OCI-LY3 (cell line): Measurements from ENCODE around the gene NR2C2.

ENCODE experiments used
- H2AFZ ChIP-seq: fragments of 200-600, 300-600 bp; shearing (Covaris generic); 2 replicates; pipeline ENCODE4 v1.6.0; 2014; ENCODE audit warnings: antibody characterized with exemption, low read depth, low read length
- H3K27ac ChIP-seq: fragments of 200-600, 300-600 bp; sonication (generic); 2 replicates; pipeline ENCODE4 v1.5.1; 2014; ENCODE audit warnings: mild to moderate bottlenecking, low read length, moderate library complexity, mixed read lengths
- H3K27me3 ChIP-seq: fragments of 200-600, 300-600 bp; sonication (generic); 2 replicates; pipeline ENCODE4 v1.6.1; 2014; ENCODE audit warnings: low read depth, low read length, mixed read lengths
- H3K36me3 ChIP-seq: fragments of 200-600, 300-600 bp; sonication (generic); replicated peaks from 2 replicates; pipeline ENCODE3; 2014; ENCODE audit warnings: low read depth, low read length, mixed read lengths
- H3K4me1 ChIP-seq: fragments of 300-600, 200-600 bp; sonication (generic); 2 replicates; pipeline ENCODE4 v1.6.1; 2014; ENCODE audit warnings: low read length, mixed read lengths
- H3K4me2 ChIP-seq: fragments of 200-600, 300-600 bp; sonication (generic); 2 replicates; pipeline ENCODE4 v1.6.1; 2014; ENCODE audit warnings: low read length, mixed read lengths
- H3K4me3 ChIP-seq: fragments of 300-600, 200-600 bp; sonication (generic); 2 replicates; pipeline ENCODE4 v1.5.1; 2014; ENCODE audit warnings: antibody characterized with exemption, mild to moderate bottlenecking, low read length, moderate library complexity
- H3K79me2 ChIP-seq: fragments of 300-600, 200-600 bp; shearing (Covaris generic); 2 replicates; pipeline ENCODE4 v1.6.1; 2014; ENCODE audit warnings: mild to moderate bottlenecking, low read length, mixed read lengths
- H3K9ac ChIP-seq: fragments of 300-600, 200-600 bp; shearing (Covaris generic); 2 replicates; pipeline ENCODE4 v1.6.0; 2014; ENCODE audit warnings: mild to moderate bottlenecking, low read length, moderate library complexity
- H3K9me3 ChIP-seq: fragments of 200-600, 300-600 bp; shearing (Covaris generic); 2 replicates; pipeline ENCODE4 v1.6.1; 2014; ENCODE audit warnings: low read length, mixed read lengths; ENCODE audit not compliant: insufficient read depth
- H4K20me1 ChIP-seq: fragments of 200-600, 300-600 bp; sonication (generic); 2 replicates; pipeline ENCODE4 v1.6.1; 2016; ENCODE audit warnings: low read length, mixed read lengths; ENCODE audit not compliant: insufficient read depth
- EZH2phosphoT487 ChIP-seq: fragments of 200-600 bp; shearing (Covaris generic); IDR thresholded peaks from 2 replicates; pipeline ENCODE4 v1.6.1; 2018; ENCODE audit warnings: antibody characterized with exemption, mixed run types, low read depth
- TF ChIP-seq, protein P1 (sequence below): fragments of 200-600, 300-600 bp; sonication (generic); IDR thresholded peaks from 2 replicates; pipeline ENCODE4 v1.5.1; 2014; ENCODE audit warnings: antibody characterized with exemption, low read length, low read depth

Gene NR2C2

DNA sequence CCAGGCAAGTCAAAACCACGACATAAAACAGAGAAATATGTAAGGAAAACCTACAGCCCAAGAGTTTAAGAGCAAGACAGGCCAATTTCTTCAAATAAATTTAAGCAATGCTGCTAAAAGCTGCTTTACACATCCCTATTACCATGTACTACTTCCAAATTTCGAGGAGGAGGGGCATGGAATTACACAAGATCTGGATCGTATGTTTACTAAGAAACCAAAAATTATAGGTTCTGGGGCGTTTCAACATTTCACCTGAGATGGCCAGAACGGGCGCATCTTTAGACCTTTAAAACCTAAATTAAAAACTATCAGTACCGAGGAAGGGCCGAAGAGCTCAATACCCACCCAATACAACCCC, 664 bp upstream of the NR2C2 start:
- peak overlapping the region; percentile 79 for H3K4me3 ChIP-seq
- TF ChIP-seq, protein P1, sequence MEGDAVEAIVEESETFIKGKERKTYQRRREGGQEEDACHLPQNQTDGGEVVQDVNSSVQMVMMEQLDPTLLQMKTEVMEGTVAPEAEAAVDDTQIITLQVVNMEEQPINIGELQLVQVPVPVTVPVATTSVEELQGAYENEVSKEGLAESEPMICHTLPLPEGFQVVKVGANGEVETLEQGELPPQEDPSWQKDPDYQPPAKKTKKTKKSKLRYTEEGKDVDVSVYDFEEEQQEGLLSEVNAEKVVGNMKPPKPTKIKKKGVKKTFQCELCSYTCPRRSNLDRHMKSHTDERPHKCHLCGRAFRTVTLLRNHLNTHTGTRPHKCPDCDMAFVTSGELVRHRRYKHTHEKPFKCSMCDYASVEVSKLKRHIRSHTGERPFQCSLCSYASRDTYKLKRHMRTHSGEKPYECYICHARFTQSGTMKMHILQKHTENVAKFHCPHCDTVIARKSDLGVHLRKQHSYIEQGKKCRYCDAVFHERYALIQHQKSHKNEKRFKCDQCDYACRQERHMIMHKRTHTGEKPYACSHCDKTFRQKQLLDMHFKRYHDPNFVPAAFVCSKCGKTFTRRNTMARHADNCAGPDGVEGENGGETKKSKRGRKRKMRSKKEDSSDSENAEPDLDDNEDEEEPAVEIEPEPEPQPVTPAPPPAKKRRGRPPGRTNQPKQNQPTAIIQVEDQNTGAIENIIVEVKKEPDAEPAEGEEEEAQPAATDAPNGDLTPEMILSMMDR = no peak
- H2AFZ ChIP-seq = peak overlapping the region; percentile 62; the same call in 1 of the 2 replicates
- peaks cover 71% of the 10 kb centered on the region for H3K79me2 ChIP-seq
- H3K4me1 ChIP-seq = peaks cover 13% of the 10 kb centered on the region
- H3K4me2 ChIP-seq = peak overlapping the region; percentile 91
- H3K27me3 ChIP-seq = no peaks in the 10 kb centered on the region
- H4K20me1 ChIP-seq = peaks cover 26% of the 10 kb centered on the region
- peak overlapping the region; percentile 88 for H3K27ac ChIP-seq
- no peaks in the 10 kb centered on the region for H3K9me3 ChIP-seq
- peak overlapping the region; percentile 79 for H3K9ac ChIP-seq
- peaks cover 30% of the 10 kb centered on the region for H3K36me3 ChIP-seq

DNA sequence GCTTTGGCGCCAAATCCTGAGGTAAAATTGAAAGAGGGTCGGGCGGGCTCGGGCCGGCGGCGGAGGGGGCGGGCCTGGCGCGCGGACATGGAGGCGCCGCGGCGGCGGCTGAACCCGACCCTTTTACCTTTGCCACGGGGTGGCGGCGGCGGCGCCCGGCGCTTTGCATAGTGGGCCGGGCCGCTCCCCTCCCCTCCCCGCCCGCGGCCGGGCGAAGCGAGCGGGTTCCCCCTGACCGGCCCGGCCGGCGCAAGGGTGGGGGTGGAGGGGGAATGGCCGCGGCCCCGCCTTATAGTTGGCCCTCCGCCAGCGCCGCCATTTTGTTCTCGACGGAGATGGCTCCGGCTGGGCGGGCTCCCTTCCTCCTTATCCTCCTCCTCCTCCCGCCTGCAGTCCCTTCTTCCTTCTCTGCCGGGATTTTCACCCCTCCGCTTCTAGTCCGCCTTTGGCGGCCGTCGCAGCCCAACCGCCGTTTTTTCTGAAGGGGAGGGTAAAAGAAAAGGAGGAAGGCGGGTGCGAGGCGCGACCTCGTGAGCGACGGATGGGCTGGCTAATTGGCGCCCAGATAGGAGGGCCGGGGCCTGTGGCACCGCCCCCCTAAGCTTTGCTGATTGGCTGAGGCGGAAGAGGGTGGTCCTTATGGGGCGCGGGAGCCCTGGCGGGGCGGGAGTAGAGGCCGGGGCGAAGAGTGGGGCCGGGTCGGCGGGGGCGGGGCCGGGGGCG, 664 bp downstream of the NR2C2 start:
- H3K9me3 ChIP-seq = no peaks in the 10 kb centered on the region
- peak overlapping the region; percentile 79 for H2AFZ ChIP-seq
- H3K27me3 ChIP-seq = no peaks in the 10 kb centered on the region
- H3K4me2 ChIP-seq = peak overlapping the region; percentile 35; the same call in 1 of the 2 replicates
- peak overlapping the region; percentile 92 for H3K4me3 ChIP-seq
- H3K9ac ChIP-seq = peak overlapping the region; percentile 79
- no peak for TF ChIP-seq EZH2phosphoT487
- TF ChIP-seq, protein P1 = no peak
- H3K4me1 ChIP-seq = peaks cover 13% of the 10 kb centered on the region
- H3K27ac ChIP-seq = peak overlapping the region; percentile 88
- peaks cover 20% of the 10 kb centered on the region for H4K20me1 ChIP-seq
- peaks cover 27% of the 10 kb centered on the region for H3K36me3 ChIP-seq
- peaks cover 82% of the 10 kb centered on the region for H3K79me2 ChIP-seq

DNA sequence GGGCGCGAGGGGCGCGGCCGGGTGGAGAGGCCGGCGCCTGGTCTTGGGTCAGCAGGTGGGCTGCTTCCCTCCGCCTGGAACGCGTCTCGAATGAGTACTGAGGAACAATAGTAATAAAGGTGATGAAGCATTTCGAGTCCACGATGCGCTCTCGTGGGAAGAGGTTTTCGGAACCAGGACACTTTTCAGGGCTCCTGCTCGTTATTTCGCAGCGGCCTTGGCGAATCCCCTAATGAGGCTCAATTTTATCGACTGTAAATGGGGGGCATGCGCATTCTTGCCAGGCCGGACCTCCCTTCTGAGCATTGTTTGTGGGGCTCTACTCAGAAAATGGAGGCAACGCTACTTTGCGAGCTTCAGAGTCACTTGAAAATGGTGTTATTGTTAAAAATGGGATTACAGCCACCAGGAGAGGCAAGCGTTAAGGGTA, 1.2 kb downstream of the NR2C2 start:
- Histone ChIP-seq H3K27ac (peak overlapping the region; percentile 20; the same call in 1 of the 2 replicates), H2AFZ (0 out of 2 replicates have a peak overlapping the region, but pooled peaks have one; percentile 47), H3K27me3 (no peaks in the 10 kb centered on the region), H3K9ac (peak overlapping the region; percentile 77), H3K9me3 (no peaks in the 10 kb centered on the region), H3K4me2 (peak overlapping the region; percentile 98), H4K20me1 (peaks cover 14% of the 10 kb centered on the region; the same call in 1 of the 2 replicates), H3K4me3 (peak overlapping the region; percentile 92), H3K4me1 (peaks cover 13% of the 10 kb centered on the region), H3K79me2 (peaks cover 81% of the 10 kb centered on the region), H3K36me3 (peaks cover 21% of the 10 kb centered on the region)
- TF ChIP-seq, protein P1 = no peak

DNA sequence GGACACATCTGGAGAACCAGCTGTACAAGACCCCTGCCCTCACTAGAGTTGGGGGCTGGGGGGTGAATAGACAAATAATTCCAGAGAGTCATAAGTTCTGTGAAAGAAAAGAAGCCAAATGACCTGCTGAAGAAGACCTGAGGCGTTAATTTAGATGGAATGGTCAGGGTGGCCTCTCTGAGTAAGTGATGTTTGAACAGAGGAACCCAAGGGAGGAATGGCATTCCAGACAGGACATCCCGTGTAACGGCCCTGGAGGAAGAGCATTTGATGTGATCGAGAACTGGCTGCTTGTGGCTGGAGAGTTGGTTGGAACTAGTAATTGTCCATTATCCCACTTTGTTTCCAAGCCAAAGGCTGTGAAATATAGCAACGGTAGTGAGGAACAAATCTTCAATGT, 1.7 kb downstream of the NR2C2 start:
- Histone ChIP-seq H4K20me1 (peaks cover 9% of the 10 kb centered on the region; the same call in 1 of the 2 replicates), H3K36me3 (peaks cover 16% of the 10 kb centered on the region), H3K9ac (peak overlapping the region; percentile 77), H2AFZ (no peak overlapping the region), H3K27ac (no peak overlapping the region), H3K9me3 (no peaks in the 10 kb centered on the region), H3K27me3 (no peaks in the 10 kb centered on the region), H3K79me2 (peaks cover 76% of the 10 kb centered on the region), H3K4me1 (peaks cover 13% of the 10 kb centered on the region), H3K4me2 (peak overlapping the region; percentile 98), H3K4me3 (peak overlapping the region; percentile 92)
- TF ChIP-seq, protein P1 = no peak
- no peak for TF ChIP-seq EZH2phosphoT487
